ENCODE measurements around the gene ZIK1.

DNA sequence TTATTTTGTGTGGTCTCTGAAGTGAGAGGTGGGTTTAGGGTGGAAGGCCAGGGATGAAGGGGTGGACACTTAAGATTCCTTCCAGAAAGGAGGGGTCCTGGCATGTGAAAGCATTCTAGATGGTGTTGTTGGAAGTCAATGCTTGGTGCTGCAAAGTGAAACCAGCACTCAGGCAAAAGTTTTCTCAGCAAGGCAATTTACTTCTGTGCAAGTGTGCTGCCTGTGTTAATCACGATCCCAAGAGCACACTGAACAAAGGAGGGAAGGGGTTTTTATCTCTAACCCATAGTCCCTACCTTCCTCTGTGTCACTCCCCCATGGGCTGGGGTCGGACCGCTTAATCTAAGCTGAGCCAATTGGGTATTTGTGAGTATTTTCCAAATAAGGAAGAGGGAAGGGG, 31.4 kb downstream of the ZIK1 start:
- TF ChIP-seq, protein P1, sequence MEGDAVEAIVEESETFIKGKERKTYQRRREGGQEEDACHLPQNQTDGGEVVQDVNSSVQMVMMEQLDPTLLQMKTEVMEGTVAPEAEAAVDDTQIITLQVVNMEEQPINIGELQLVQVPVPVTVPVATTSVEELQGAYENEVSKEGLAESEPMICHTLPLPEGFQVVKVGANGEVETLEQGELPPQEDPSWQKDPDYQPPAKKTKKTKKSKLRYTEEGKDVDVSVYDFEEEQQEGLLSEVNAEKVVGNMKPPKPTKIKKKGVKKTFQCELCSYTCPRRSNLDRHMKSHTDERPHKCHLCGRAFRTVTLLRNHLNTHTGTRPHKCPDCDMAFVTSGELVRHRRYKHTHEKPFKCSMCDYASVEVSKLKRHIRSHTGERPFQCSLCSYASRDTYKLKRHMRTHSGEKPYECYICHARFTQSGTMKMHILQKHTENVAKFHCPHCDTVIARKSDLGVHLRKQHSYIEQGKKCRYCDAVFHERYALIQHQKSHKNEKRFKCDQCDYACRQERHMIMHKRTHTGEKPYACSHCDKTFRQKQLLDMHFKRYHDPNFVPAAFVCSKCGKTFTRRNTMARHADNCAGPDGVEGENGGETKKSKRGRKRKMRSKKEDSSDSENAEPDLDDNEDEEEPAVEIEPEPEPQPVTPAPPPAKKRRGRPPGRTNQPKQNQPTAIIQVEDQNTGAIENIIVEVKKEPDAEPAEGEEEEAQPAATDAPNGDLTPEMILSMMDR (conservative IDR thresholded peaks at IDR 0.05; ENCODE audit: low read depth in 2 of 2), result no peak
- TF ChIP-seq CREB1 (CRISPR knock-in tag; IDR thresholded peaks at IDR 0.05; ENCODE audit: low read depth), result no peak
- TF ChIP-seq EZH2 (IDR thresholded peaks at IDR 0.05; ENCODE audit: low read depth, unreplicated experiment), result no peak

Measured in GM23338 (cell line).